H1 (cell line): ENCODE results near the gene HBD. TPM values are rescaled to one million over a fixed set of nuclear protein-coding genes. Genes with fewer than 3 reads are reported as not detected.

ENCODE experiments used
- CTCF ChIA-PET: fragments of 300-600 bp; sonication (Branson Sonifier 250); formaldehyde crosslinking; loops from one replicate; lab custom pipeline; 2021; ENCODE audit not compliant: partially characterized antibody; lab: Charles Lee
- POLR2A ChIA-PET: fragments of 300-600 bp; sonication (Branson Sonifier 250); formaldehyde crosslinking; loops from one replicate; lab custom pipeline; 2021; ENCODE audit warnings: inconsistent platforms; ENCODE audit not compliant: partially characterized antibody; lab: Charles Lee
- DNase-seq, 2 experiments: peaks; one replicate each; pipeline versions ENCODE4 v3.0.0 to v3.0.0-alpha.2; 2010 to 2022; ENCODE audit warnings: low spot score in 2 of 2, low read depth in 1 of 2, mixed read lengths in 1 of 2
- FAIRE-seq: peaks from 2 replicates; lab custom pipeline; 2011; peaks lifted over from hg19 to GRCh38; lab: Jason Lieb, UNC
- H2AFZ ChIP-seq: 2 replicates; pipeline ENCODE4 v1.8.1; 2012; ENCODE audit warnings: low read length, inconsistent platforms
- H2AK5ac ChIP-seq: 2 replicates; pipeline ENCODE4 v1.6.1; 2013; ENCODE audit warnings: low read depth, low read length
- H2BK120ac ChIP-seq: replicated peaks from 2 replicates; pipeline ENCODE3; 2013; ENCODE audit warnings: low read depth, low read length, inconsistent platforms
- H2BK12ac ChIP-seq: 2 replicates; pipeline ENCODE4 v1.6.1; 2013; ENCODE audit warnings: low read depth, low read length
- H2BK15ac ChIP-seq: 2 replicates; pipeline ENCODE4 v1.6.1; 2013; ENCODE audit warnings: low read length
- H2BK20ac ChIP-seq: 2 replicates; pipeline ENCODE4 v1.6.1; 2013; ENCODE audit warnings: low read length
- H2BK5ac ChIP-seq: 2 replicates; pipeline ENCODE4 v1.6.1; 2013; ENCODE audit warnings: low read depth, low read length
- H3K14ac ChIP-seq: 2 replicates; pipeline ENCODE4 v1.6.1; 2013; ENCODE audit warnings: inconsistent platforms; ENCODE audit not compliant: insufficient read length
- H3K18ac ChIP-seq: 2 replicates; pipeline ENCODE4 v1.6.1; 2013; ENCODE audit warnings: low read length; ENCODE audit errors: extremely low read depth
- H3K23ac ChIP-seq: 2 replicates; pipeline ENCODE4 v1.6.1; 2013; ENCODE audit warnings: inconsistent platforms; ENCODE audit not compliant: insufficient read length
- H3K23me2 ChIP-seq: 2 replicates; pipeline ENCODE4 v1.6.1; 2013; ENCODE audit warnings: low read depth, low read length
- H3K27ac ChIP-seq: 2 replicates; pipeline ENCODE4 v1.6.1; 2011; ENCODE audit warnings: low read depth, low read length, inconsistent platforms
- H3K27me3 ChIP-seq, 4 experiments: replicated peaks in 1 of 4; 1 replicate in 1 of 4; 2 replicates in 3 of 4; pipeline versions ENCODE4 v1.6.1 to v1.8.1; 2011 to 2013; ENCODE audit warnings: low read length in 3 of 4, mild to moderate bottlenecking in 3 of 4, inconsistent platforms in 2 of 4, mixed read lengths in 2 of 4, moderate library complexity in 1 of 4; ENCODE audit not compliant: control insufficient read depth in 3 of 4, insufficient read depth in 3 of 4; ENCODE audit errors: extremely low read depth in 1 of 4
- H3K36me3 ChIP-seq, 4 experiments: 2 replicates each; pipeline versions ENCODE4 v1.6.1 to v1.8.1; 2011 to 2013; ENCODE audit warnings: mild to moderate bottlenecking in 4 of 4, low read length in 3 of 4, moderate library complexity in 2 of 4, control low read depth in 1 of 4, inconsistent platforms in 1 of 4; ENCODE audit not compliant: insufficient read depth in 4 of 4, control insufficient read depth in 2 of 4
- H3K4ac ChIP-seq: replicated peaks from 2 replicates; pipeline ENCODE3; 2013; ENCODE audit warnings: low read length, low read depth, mixed read lengths, inconsistent platforms; ENCODE audit not compliant: insufficient read length
- H3K4me1 ChIP-seq, 4 experiments: replicated peaks in 1 of 4; 1 replicate in 1 of 4; 2 replicates in 3 of 4; pipeline versions ENCODE4 v1.6.1 to v1.8.1; 2011 to 2013; ENCODE audit warnings: low read length in 3 of 4, inconsistent platforms in 2 of 4, mixed read lengths in 1 of 4; ENCODE audit not compliant: insufficient read depth in 4 of 4, control insufficient read depth in 3 of 4
- H3K4me2 ChIP-seq, 2 experiments: 2 replicates each; pipeline versions ENCODE4 v1.6.1 to v1.8.1; 2011 to 2013; ENCODE audit warnings: low read depth in 2 of 2, low read length in 2 of 2, control low read depth in 1 of 2, inconsistent platforms in 1 of 2, mild to moderate bottlenecking in 1 of 2; ENCODE audit not compliant: insufficient read depth in 1 of 2
- H3K4me3 ChIP-seq, 4 experiments: fragments of 200-600, 300-600 bp in 1 of 4; sonication (generic), shearing (Covaris generic), sonication (Bioruptor Twin) in 1 of 4; 2 replicates each; pipeline versions ENCODE4 v1.5.1 to v1.8.1; 2011 to 2016; ENCODE audit warnings: low read length in 4 of 4, low read depth in 3 of 4, control low read depth in 2 of 4, inconsistent platforms in 2 of 4, mild to moderate bottlenecking in 2 of 4, mixed read lengths in 1 of 4, moderate library complexity in 1 of 4; ENCODE audit not compliant: insufficient read depth in 2 of 4; ENCODE audit errors: extremely low read depth in 1 of 4
- H3K56ac ChIP-seq: replicated peaks from 2 replicates; pipeline ENCODE3; 2013; ENCODE audit warnings: low read depth, mild to moderate bottlenecking, mixed read lengths, low read length, inconsistent platforms; ENCODE audit not compliant: insufficient read length
- H3K79me1 ChIP-seq: 2 replicates; pipeline ENCODE4 v1.6.1; 2013; ENCODE audit warnings: low read depth, low read length, control low read depth
- H3K79me2 ChIP-seq, 2 experiments: 2 replicates each; pipeline versions ENCODE4 v1.6.1 to v1.8.1; 2012 to 2013; ENCODE audit warnings: low read length in 2 of 2, mild to moderate bottlenecking in 2 of 2, inconsistent platforms in 1 of 2; ENCODE audit not compliant: insufficient read depth in 2 of 2, control insufficient read depth in 1 of 2
- H3K9ac ChIP-seq, 4 experiments: replicated peaks in 1 of 4; 1 replicate in 1 of 4; 2 replicates in 3 of 4; pipeline versions ENCODE4 v1.6.1 to v1.8.1; 2011 to 2013; ENCODE audit warnings: low read depth in 3 of 4, low read length in 3 of 4, control low read depth in 2 of 4, mild to moderate bottlenecking in 2 of 4, moderate library complexity in 2 of 4, inconsistent platforms in 1 of 4; ENCODE audit errors: extremely low read depth in 1 of 4
- H3K9me3 ChIP-seq, 2 experiments: 2 replicates each; pipeline versions ENCODE4 v1.6.1 to v1.8.1; 2012 to 2013; ENCODE audit warnings: mild to moderate bottlenecking in 2 of 2, moderate library complexity in 2 of 2, control low read depth in 1 of 2, inconsistent platforms in 1 of 2, low read depth in 1 of 2, low read length in 1 of 2, mixed read lengths in 1 of 2; ENCODE audit not compliant: insufficient read depth in 2 of 2
- H4K20me1 ChIP-seq, 2 experiments: replicated peaks in 1 of 2; 2 replicates each; pipeline versions ENCODE3 to v1.8.1; 2011 to 2013; ENCODE audit warnings: inconsistent platforms in 2 of 2, low read length in 2 of 2, mild to moderate bottlenecking in 1 of 2; ENCODE audit not compliant: insufficient read depth in 2 of 2, control insufficient read depth in 1 of 2
- H4K5ac ChIP-seq: 2 replicates; pipeline ENCODE4 v1.6.1; 2013; ENCODE audit warnings: low read length, low read depth, mixed read lengths, inconsistent platforms; ENCODE audit not compliant: insufficient read length
- H4K8ac ChIP-seq: 2 replicates; pipeline ENCODE4 v1.8.0; 2013; ENCODE audit warnings: mild to moderate bottlenecking, moderate library complexity, low read length, inconsistent platforms; ENCODE audit not compliant: insufficient read depth; ENCODE audit errors: extremely low read depth
- H4K91ac ChIP-seq: replicated peaks from 2 replicates; pipeline ENCODE3; 2013; ENCODE audit warnings: low read length, mixed read lengths, inconsistent platforms; ENCODE audit not compliant: insufficient read length
- E2F6 ChIP-seq: IDR thresholded peaks from 2 replicates; pipeline ENCODE4 v1.6.1; 2012; ENCODE audit warnings: inconsistent platforms
- EGR1 ChIP-seq: IDR thresholded peaks from 2 replicates; pipeline ENCODE4 v1.6.1; 2011; ENCODE audit warnings: low read depth, low read length, borderline replicate concordance
- GABPA ChIP-seq: IDR thresholded peaks from 2 replicates; pipeline ENCODE4 v1.6.1; 2011; ENCODE audit warnings: mild to moderate bottlenecking, low read length, moderate library complexity, borderline replicate concordance; ENCODE audit not compliant: insufficient read depth
- MAFK ChIP-seq: IDR thresholded peaks from 2 replicates; pipeline ENCODE4 v1.6.1; 2012; ENCODE audit warnings: low read depth, mild to moderate bottlenecking, improper control_type of control experiment, low read length
- RXRA ChIP-seq: IDR thresholded peaks from 2 replicates; pipeline ENCODE4 v1.6.1; 2011; ENCODE audit warnings: low read depth, mild to moderate bottlenecking, low read length, moderate library complexity; ENCODE audit not compliant: insufficient read depth
- SIRT6 ChIP-seq: IDR thresholded peaks from one replicate; pipeline ENCODE4 v1.7.1; 2012; ENCODE audit warnings: low read length, inconsistent platforms
- WGBS, 2 experiments: shearing (Covaris generic) in 1 of 2; methylation state at CpG; one replicate each; pipeline versions ENCODE4 v1.1.6 to v1.1.7; 2013 to 2015; ENCODE audit warnings: low lambda C conversion rate in 2 of 2, mixed read lengths in 2 of 2, inconsistent platforms in 1 of 2, low coverage in 1 of 2, missing lambda C conversion rate in 1 of 2; ENCODE audit not compliant: insufficient replicate concordance in 2 of 2, insufficient coverage in 1 of 2, insufficient read length in 1 of 2; ENCODE audit errors: extremely low coverage in 1 of 2, missing lambda C conversion rate in 1 of 2; 5-methylcytosine and 5-hydroxymethylcytosine counted together
- polyA plus RNA-seq, 7 experiments: library from polyadenylated mRNA; depleted of rRNA in 3 of 7; stranded (reverse) in 5 of 7; unstranded in 2 of 7; fragments of >200 nt in 5 of 7; fragments of 200-250 nt in 2 of 7; gene quantifications; 1 replicate in 5 of 7; 2 replicates in 1 of 7; 4 replicates in 1 of 7; pipeline versions ENCODE4 v1.2.1 to v1.2.3, GENCODE V29; 2011 to 2013; ENCODE audit warnings: missing spikeins in 2 of 7, mixed read lengths in 2 of 7
- total RNA-seq: library from RNA; stranded (reverse); fragmentation: NEBNext Ultra II Directional; extraction: Animal tissue kit (Norgen Biotek cat#: 25700); gene quantifications from 2 replicates; pipeline ENCODE4 v1.2.1, GENCODE V29; 2021

HBD gene
- total and polyA plus RNA-seq, 2 of the 8 experiments (the other 6 are each of a cell fraction or from before 2014, with no cell fraction given): not detected

GRCh38 chr11:5228124-5228523 is 6.2 kb downstream of the HBD start:
- Histone ChIP-seq H3K18ac (no peak overlapping the region), H2BK5ac (no peak overlapping the region), H3K9ac (no peak overlapping the region), H3K36me3 (no peaks in the 10 kb centered on the region), H4K5ac (no peak overlapping the region), H3K14ac (no peak overlapping the region), H3K27ac (no peak overlapping the region), H2AFZ (no peak overlapping the region), H4K20me1 (no peaks in the 10 kb centered on the region), H3K4me3 (no peak overlapping the region), H3K23me2 (no peaks in the 10 kb centered on the region; the same call in 1 of the 2 replicates)
- 86 to 100% methylated on average over 2 to 5 of the region's 5 CpGs for WGBS, 2 experiments
- DNase-seq (no peak), FAIRE-seq (no peak)
- TF ChIP-seq GABPA (no peak), EGR1 (no peak), E2F6 (no peak), MAFK (no peak), SIRT6 (no peak), RXRA (no peak)
- TF ChIP-seq, all 59 proteins: peak for 0
- H3K79me2 ChIP-seq: no peaks in the 10 kb centered on the region
- no peak overlapping the region for H4K91ac ChIP-seq
- H2BK120ac ChIP-seq: no peak overlapping the region
- no peak overlapping the region for H3K23ac ChIP-seq
- no peak overlapping the region for H2BK12ac ChIP-seq
- H3K27me3 ChIP-seq: no peaks in the 10 kb centered on the region
- H3K4me2 ChIP-seq: no peak overlapping the region
- no peak overlapping the region for H2BK20ac ChIP-seq
- H3K79me1 ChIP-seq: no peaks in the 10 kb centered on the region
- H3K4ac ChIP-seq: no peak overlapping the region
- H3K9me3 ChIP-seq: no peaks in the 10 kb centered on the region
- no peak overlapping the region for H2BK15ac ChIP-seq
- CTCF ChIA-PET: no interaction called here
- no peak overlapping the region for H4K8ac ChIP-seq
- POLR2A ChIA-PET: no interaction called here
- H2AK5ac ChIP-seq: no peak overlapping the region
- H3K4me1 ChIP-seq: no peaks in the 10 kb centered on the region
- no peak overlapping the region for H3K56ac ChIP-seq
